Small intestine (tissue), 16 donors: ENCODE measurements around the gene TMPRSS3. TPM values are rescaled to one million over a fixed set of nuclear protein-coding genes. Genes with fewer than 3 reads are reported as not detected.

Experiments used
- DNase-seq, 2 donors: peaks; one replicate each; pipeline versions ENCODE4 v3.0.0 to v3.0.0-alpha.2; 2013
- FAIRE-seq: peaks from 2 replicates; lab custom pipeline; 2012; peaks lifted over from hg19 to GRCh38; lab: Jason Lieb, UNC
- H3K27ac ChIP-seq, 3 donors: one replicate each; pipeline ENCODE4 v1.5.1; 2013; ENCODE audit warnings: low read length in 2 of 3, mild to moderate bottlenecking in 2 of 3, control low read depth in 1 of 3, inconsistent platforms in 1 of 3, low read depth in 1 of 3, moderate library complexity in 1 of 3
- H3K27me3 ChIP-seq, 3 donors: one replicate each; pipeline ENCODE4 v1.6.1; 2013; ENCODE audit warnings: low read length in 3 of 3, inconsistent platforms in 1 of 3; ENCODE audit not compliant: control insufficient read depth in 3 of 3, insufficient read depth in 3 of 3
- H3K36me3 ChIP-seq, 3 donors: one replicate each; pipeline ENCODE4 v1.6.1; 2013; ENCODE audit warnings: low read length in 3 of 3, inconsistent platforms in 1 of 3, low read depth in 1 of 3, mild to moderate bottlenecking in 1 of 3, moderate library complexity in 1 of 3; ENCODE audit not compliant: control insufficient read depth in 3 of 3, insufficient read depth in 2 of 3
- H3K4me1 ChIP-seq, 3 donors: one replicate each; pipeline ENCODE4 v1.6.1; 2013; ENCODE audit warnings: low read length in 2 of 3, inconsistent platforms in 1 of 3, low read depth in 1 of 3, mild to moderate bottlenecking in 1 of 3, moderate library complexity in 1 of 3; ENCODE audit not compliant: control insufficient read depth in 3 of 3, insufficient read depth in 2 of 3
- H3K4me3 ChIP-seq, 3 donors: one replicate each; pipeline ENCODE4 v1.5.1; 2013; ENCODE audit warnings: low read length in 3 of 3, control low read depth in 1 of 3, inconsistent platforms in 1 of 3, low read depth in 1 of 3, mild to moderate bottlenecking in 1 of 3, moderate library complexity in 1 of 3
- H3K9me3 ChIP-seq, 2 donors: one replicate each; pipeline ENCODE4 v1.6.1; 2013; ENCODE audit warnings: low read depth in 1 of 2, low read length in 1 of 2; ENCODE audit not compliant: control insufficient read depth in 2 of 2, insufficient read depth in 1 of 2
- WGBS, 3 donors: extraction: QIAGEN DNeasy Blood & Tissue Kit; methylation state at CpG; one replicate each; pipeline ENCODE4 v1.1.7; 2013; 5-methylcytosine and 5-hydroxymethylcytosine counted together
- long read RNA-seq, 10 donors: transcript quantifications; one replicate each; lab custom pipeline, GENCODE V29; 2026
- polyA plus RNA-seq, 4 donors: library from polyadenylated mRNA; stranded (reverse) in 3 of 4; unstranded in 1 of 4; fragments of 200-250 nt in 3 of 4; fragments of 120-200 nt in 1 of 4; gene quantifications; one replicate each; pipeline versions ENCODE4 v1.2.1 to v1.2.3, GENCODE V29; 2013
- donor health status: healthy with polysubstance abuse.
- donor health status: control.
- donor health status: control.
- donor health status: Bipolar disorder and iron deficiency.
- donor health status: healthy.

TMPRSS3 gene
- polyA plus RNA-seq = 1 to 10 TPM; 1.1 to 9.2 (median 2.6) TPM
- long read RNA-seq, donor 1, partial matches to known transcripts = 0 of 2 reads
- long read RNA-seq, donor 1, other reads (novel, unspliced or antisense) = 0 of 2 reads
- long read RNA-seq, donor 2 = 0 reads
- long read RNA-seq, donor 3 = 0 reads
- long read RNA-seq, donor 4 = 0 reads
- long read RNA-seq, donor 5, partial matches to known transcripts = 0 of 1 reads
- long read RNA-seq, donor 5, other reads (novel, unspliced or antisense) = 0 of 1 reads
- long read RNA-seq, donor 6 = 0 reads
- long read RNA-seq, donor 7 = 0 reads
- long read RNA-seq, donor 8 = 0 reads
- long read RNA-seq, donor 9 = 0 reads
- long read RNA-seq, donor 10 = 0 reads

GRCh38 chr21:42395905-42396651, at the start of gene TMPRSS3:
TSS of gene TMPRSS3 (minus strand) at chr21:42396052. CDS start at chr21:42395417, 635 bp downstream.
- no peaks in the 10 kb centered on the region for H3K27me3 ChIP-seq
- WGBS, 3 donors = 54 to 85% (median 67%) methylated on average over 17 of the region's 17 CpGs
- peak in 1 of 2 donors; percentile 50 for DNase-seq
- H3K9me3 ChIP-seq = peaks cover 0 to 6% of the 10 kb centered on the region in 2 donors
- no peak within 1 kb of the TSS for H3K27ac ChIP-seq
- H3K4me1 ChIP-seq = peaks cover 0 to 14% (median 2%) of the 10 kb centered on the region in 3 donors
- no peak for FAIRE-seq
- H3K4me3 ChIP-seq = no peak within 1 kb of the TSS
- H3K36me3 ChIP-seq = no peaks in the 10 kb centered on the region

GRCh38 chr21:42445311-42445710, 49.5 kb upstream of the TMPRSS3 start:
- Histone ChIP-seq H3K4me1 (peaks cover 0 to 3% (median 0%) of the 10 kb centered on the region in 3 donors), H3K36me3 (no peaks in the 10 kb centered on the region), H3K4me3 (no peak overlapping the region), H3K27ac (no peak overlapping the region), H3K27me3 (no peaks in the 10 kb centered on the region), H3K9me3 (peaks cover 0 to 2% of the 10 kb centered on the region in 2 donors)
- DNase-seq = no peak
- 89 to 91% (median 90%) methylated on average over 7 of the region's 7 CpGs for WGBS, 3 donors
- no peak for FAIRE-seq

DNA sequence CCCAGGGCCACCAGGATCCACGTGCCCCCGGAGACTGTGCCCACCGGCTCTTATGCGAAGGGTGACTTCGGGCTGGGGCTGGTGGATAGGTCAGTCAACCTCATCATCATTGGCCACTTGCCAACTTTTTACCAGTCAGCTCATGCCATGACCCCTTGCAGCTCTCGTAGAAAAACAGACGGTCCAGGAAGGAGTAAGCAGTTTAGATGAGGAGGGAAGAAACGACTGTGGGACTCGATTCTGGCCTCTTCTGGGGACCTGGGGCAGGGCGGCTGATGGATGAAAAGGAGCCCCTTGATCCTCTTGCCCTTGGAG, 48.9 kb upstream of the TMPRSS3 start:
- Histone ChIP-seq H3K4me1 (peaks cover 0 to under 1% (median 0%) of the 10 kb centered on the region in 3 donors), H3K4me3 (no peak overlapping the region), H3K27me3 (no peaks in the 10 kb centered on the region), H3K27ac (no peak overlapping the region), H3K9me3 (no peaks in the 10 kb centered on the region), H3K36me3 (no peaks in the 10 kb centered on the region)
- DNase-seq (no peak), FAIRE-seq (no peak)
- 83 to 84% (median 83%) methylated on average over 10 of the region's 10 CpGs for WGBS, 3 donors

DNA sequence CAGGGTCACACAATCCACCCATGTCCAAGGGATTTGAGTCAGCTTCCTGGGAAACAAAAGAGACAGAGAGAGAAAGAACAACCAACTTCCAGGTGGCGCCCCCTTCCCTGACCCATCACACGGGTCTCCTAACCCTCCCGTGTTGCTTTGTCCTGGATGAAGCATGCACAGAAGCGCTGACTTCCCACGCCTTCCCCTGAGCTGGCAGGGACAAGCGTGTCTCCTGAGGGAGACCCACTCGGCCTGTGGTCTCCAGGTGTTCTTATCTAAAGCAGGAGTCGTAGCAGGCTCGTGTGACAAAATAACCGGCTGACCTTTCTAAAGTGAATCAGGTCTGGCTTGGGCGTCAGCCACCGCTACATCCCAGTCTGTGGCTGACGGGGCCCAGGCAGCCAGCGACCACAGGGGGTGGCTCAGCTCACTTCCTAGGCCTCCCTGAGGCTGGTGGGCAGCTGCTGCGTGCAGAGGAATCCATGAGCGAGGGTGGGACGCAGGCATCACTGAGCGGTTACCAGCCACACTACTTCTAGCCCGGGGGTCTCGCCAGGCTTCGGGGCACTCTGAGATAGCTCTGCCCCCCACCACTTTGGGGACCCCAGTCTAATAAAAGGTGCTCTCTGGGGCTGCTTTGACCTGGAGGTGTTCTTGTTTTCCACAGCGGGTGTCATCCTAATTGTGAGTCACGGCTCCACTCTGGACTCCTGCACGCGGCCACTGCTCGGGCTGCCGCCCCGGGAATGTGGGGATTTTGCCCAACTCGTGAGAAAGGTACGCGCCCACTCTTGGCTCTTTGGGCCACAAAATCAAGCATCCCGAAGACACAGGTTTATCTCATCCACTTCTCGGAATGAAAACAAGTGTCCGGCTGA, 48.3 kb upstream of the TMPRSS3 start:
- no peak for DNase-seq
- Histone ChIP-seq H3K27ac (no peak overlapping the region), H3K9me3 (no peaks in the 10 kb centered on the region), H3K36me3 (no peaks in the 10 kb centered on the region), H3K4me3 (no peak overlapping the region), H3K4me1 (no peaks in the 10 kb centered on the region), H3K27me3 (no peaks in the 10 kb centered on the region)
- no peak for FAIRE-seq
- 83 to 86% (median 85%) methylated on average over 34 of the region's 34 CpGs for WGBS, 3 donors

DNA sequence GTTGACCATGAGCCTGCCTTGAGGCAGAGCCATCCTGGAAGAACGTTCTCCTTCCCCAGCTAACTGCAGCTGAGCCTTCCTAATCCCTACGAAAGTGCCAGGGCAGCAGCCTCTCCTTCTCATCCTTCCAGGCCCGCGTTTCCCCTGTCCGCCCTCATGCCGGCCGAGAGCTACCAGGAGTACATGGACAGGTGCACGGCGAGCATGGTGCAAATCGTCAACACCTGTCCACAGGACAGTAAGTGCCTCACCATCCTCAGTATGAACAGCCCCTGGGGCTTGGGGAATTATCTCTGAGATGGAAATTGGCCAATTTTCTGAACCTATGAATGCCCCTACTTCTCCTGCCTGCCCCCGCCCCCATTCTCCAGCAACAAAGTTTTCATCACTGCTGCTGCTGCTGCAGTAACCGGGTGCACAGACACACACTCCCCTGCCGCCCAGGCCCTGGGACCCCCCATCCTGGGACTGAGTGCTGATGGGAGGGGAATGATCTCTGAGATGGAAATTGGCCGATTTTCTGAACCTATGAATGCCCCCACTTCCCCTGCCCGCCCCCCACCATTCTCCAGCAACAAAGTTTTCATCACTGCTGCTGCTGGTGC, 47.4 kb upstream of the TMPRSS3 start:
- Histone ChIP-seq H3K4me1 (no peaks in the 10 kb centered on the region), H3K36me3 (no peaks in the 10 kb centered on the region), H3K27me3 (no peaks in the 10 kb centered on the region), H3K27ac (no peak overlapping the region), H3K4me3 (no peak overlapping the region), H3K9me3 (no peaks in the 10 kb centered on the region)
- no peak for FAIRE-seq
- no peak for DNase-seq
- WGBS, 3 donors = 90 to 91% (median 90%) methylated on average over 15 of the region's 15 CpGs

- H3K27me3 ChIP-seq = no peaks in the 10 kb centered on the region
- H3K4me1 ChIP-seq = no peaks in the 10 kb centered on the region
- H3K4me3 ChIP-seq = no peak overlapping the region
- FAIRE-seq = no peak
- no peaks in the 10 kb centered on the region for H3K36me3 ChIP-seq
- DNase-seq = no peak
- 77 to 85% (median 84%) methylated on average over 6 of the region's 6 CpGs for WGBS, 3 donors
- peaks cover 0 to 3% of the 10 kb centered on the region in 2 donors for H3K9me3 ChIP-seq
- no peak overlapping the region for H3K27ac ChIP-seq
These were observed 46.1 kb upstream of the TMPRSS3 start for GRCh38 chr21:42441963-42442362.

- H3K27ac ChIP-seq = no peak overlapping the region
- FAIRE-seq = no peak
- no peak for DNase-seq
- H3K4me3 ChIP-seq = no peak overlapping the region
- H3K9me3 ChIP-seq = peaks cover 0 to 7% of the 10 kb centered on the region in 2 donors
- WGBS, 3 donors = 78 to 85% (median 80%) methylated on average over 12 of the region's 12 CpGs
- no peaks in the 10 kb centered on the region for H3K36me3 ChIP-seq
- H3K27me3 ChIP-seq = peaks cover 0 to 2% (median 0%) of the 10 kb centered on the region in 3 donors
- no peaks in the 10 kb centered on the region for H3K4me1 ChIP-seq
These were observed 44.4 kb upstream of the TMPRSS3 start for GRCh38 chr21:42440187-42440792.
